H1 (cell line): Measurements from ENCODE around the gene TRIM10. TPM values are rescaled to one million over a fixed set of nuclear protein-coding genes. Genes with fewer than 3 reads are reported as not detected.

Source experiments
- BACH1 ChIP-seq: IDR thresholded peaks from 2 replicates; pipeline ENCODE4 v1.6.1; 2012; ENCODE audit warnings: low read length, improper control_type of control experiment
- RNF2 ChIP-seq: fragments of 200-900, 300-1000 bp; sonication (generic); IDR thresholded peaks from 2 replicates; pipeline ENCODE4 v1.7.1; 2016; ENCODE audit warnings: borderline replicate concordance, low read depth, mild to moderate bottlenecking, antibody characterized with exemption, low read length; ENCODE audit not compliant: poor library complexity, severe bottlenecking; ENCODE audit errors: missing control alignments
- polyA plus RNA-seq, 7 experiments: library from polyadenylated mRNA; depleted of rRNA in 3 of 7; stranded (reverse) in 5 of 7; unstranded in 2 of 7; fragments of >200 nt in 5 of 7; fragments of 200-250 nt in 2 of 7; gene quantifications; 1 replicate in 5 of 7; 2 replicates in 1 of 7; 4 replicates in 1 of 7; pipeline versions ENCODE4 v1.2.1 to v1.2.3, GENCODE V29; 2011 to 2013; ENCODE audit warnings: missing spikeins in 2 of 7, mixed read lengths in 2 of 7
- total RNA-seq: library from RNA; stranded (reverse); fragmentation: NEBNext Ultra II Directional; extraction: Animal tissue kit (Norgen Biotek cat#: 25700); gene quantifications from 2 replicates; pipeline ENCODE4 v1.2.1, GENCODE V29; 2021

The TRIM10 gene
- total and polyA plus RNA-seq, 2 of the 8 experiments (the other 6 are each of a cell fraction or from before 2014, with no cell fraction given) = 0.06 TPM; not detected in 1

GRCh38 chr6:30157999-30158398, 3.0 kb downstream of the TRIM10 start (continued):
- TF ChIP-seq RNF2 = no peak
- no peak for TF ChIP-seq BACH1
